ENCODE measurements around the gene SLC26A5.

- TF ChIP-seq, protein P1, sequence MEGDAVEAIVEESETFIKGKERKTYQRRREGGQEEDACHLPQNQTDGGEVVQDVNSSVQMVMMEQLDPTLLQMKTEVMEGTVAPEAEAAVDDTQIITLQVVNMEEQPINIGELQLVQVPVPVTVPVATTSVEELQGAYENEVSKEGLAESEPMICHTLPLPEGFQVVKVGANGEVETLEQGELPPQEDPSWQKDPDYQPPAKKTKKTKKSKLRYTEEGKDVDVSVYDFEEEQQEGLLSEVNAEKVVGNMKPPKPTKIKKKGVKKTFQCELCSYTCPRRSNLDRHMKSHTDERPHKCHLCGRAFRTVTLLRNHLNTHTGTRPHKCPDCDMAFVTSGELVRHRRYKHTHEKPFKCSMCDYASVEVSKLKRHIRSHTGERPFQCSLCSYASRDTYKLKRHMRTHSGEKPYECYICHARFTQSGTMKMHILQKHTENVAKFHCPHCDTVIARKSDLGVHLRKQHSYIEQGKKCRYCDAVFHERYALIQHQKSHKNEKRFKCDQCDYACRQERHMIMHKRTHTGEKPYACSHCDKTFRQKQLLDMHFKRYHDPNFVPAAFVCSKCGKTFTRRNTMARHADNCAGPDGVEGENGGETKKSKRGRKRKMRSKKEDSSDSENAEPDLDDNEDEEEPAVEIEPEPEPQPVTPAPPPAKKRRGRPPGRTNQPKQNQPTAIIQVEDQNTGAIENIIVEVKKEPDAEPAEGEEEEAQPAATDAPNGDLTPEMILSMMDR (IDR thresholded peaks at IDR 0.05; ENCODE audit: control extremely low read depth in 1 of 3, insufficient read depth in 1 of 3, low read depth in 1 of 3, low read length in 3 of 3): no peak
- TF ChIP-seq RFX5 (IDR thresholded peaks at IDR 0.05; ENCODE audit: borderline replicate concordance, low read depth, low read length) (no peak), KDM1A (IDR thresholded peaks at IDR 0.05; ENCODE audit: borderline replicate concordance, low read length) (no peak), EZH2 (IDR thresholded peaks at IDR 0.05; ENCODE audit: low read depth, low read length, severe bottlenecking) (peak; percentile 77), SIN3A (conservative IDR thresholded peaks at IDR 0.05 in 1 of 2, IDR thresholded peaks at IDR 0.05 in 1 of 2; ENCODE audit: low read depth in 1 of 2, low read length in 2 of 2) (no peak), POLR2A (IDR thresholded peaks at IDR 0.05; ENCODE audit: control extremely low read depth in 1 of 2, low read depth in 2 of 2, low read length in 2 of 2) (no peak), CBX8 (IDR thresholded peaks at IDR 0.05; ENCODE audit: borderline replicate concordance, low read depth, low read length) (no peak)
Measured at GRCh38 chr7:103445228-103446048, 569 bp downstream of the SLC26A5 start.
